ENCODE data around the gene PCDH10. TPM values are rescaled to one million over a fixed set of nuclear protein-coding genes. Genes with fewer than 3 reads are reported as not detected.

Gene PCDH10
- total RNA-seq, 1 experiment from 2014 or later: not detected

GRCh38 chr4:133178956-133179355 is 29.9 kb downstream of the PCDH10 start:
- Mint-ChIP-seq H3K27ac (ENCODE audit: low read depth, unreplicated experiment) (no peak overlapping the region), H3K4me3 (ENCODE audit: unreplicated experiment) (no peak overlapping the region), H3K36me3 (ENCODE audit: insufficient read depth, unreplicated experiment) (no peaks in the 10 kb centered on the region), H3K9me3 (ENCODE audit: unreplicated experiment) (no peaks in the 10 kb centered on the region), H3K4me1 (ENCODE audit: insufficient read depth, unreplicated experiment) (no peaks in the 10 kb centered on the region), H3K27me3 (ENCODE audit: insufficient read depth, unreplicated experiment) (peaks cover 12% of the 10 kb centered on the region)
- CTCF ChIA-PET: no interaction called here
- TF ChIP-seq CTCF (IDR thresholded peaks at IDR 0.05; ENCODE audit: unreplicated experiment): no peak
- BruUV-seq (replicated peaks): no TSS peak
- intact Hi-C loops (cut with micrococcal nuclease): no loop called here
- no peak for DNase-seq (ENCODE audit: unreplicated experiment)
- POLR2A ChIA-PET: no interaction called here

- no peak for TF ChIP-seq CTCF (IDR thresholded peaks at IDR 0.05; ENCODE audit: unreplicated experiment)
- no peak for DNase-seq (ENCODE audit: unreplicated experiment)
- Mint-ChIP-seq H3K27ac (ENCODE audit: low read depth, unreplicated experiment) (no peak overlapping the region), H3K4me3 (ENCODE audit: unreplicated experiment) (no peak overlapping the region), H3K27me3 (ENCODE audit: insufficient read depth, unreplicated experiment) (no peaks in the 10 kb centered on the region), H3K4me1 (ENCODE audit: insufficient read depth, unreplicated experiment) (no peaks in the 10 kb centered on the region), H3K36me3 (ENCODE audit: insufficient read depth, unreplicated experiment) (no peaks in the 10 kb centered on the region), H3K9me3 (ENCODE audit: unreplicated experiment) (no peaks in the 10 kb centered on the region)
- BruUV-seq (replicated peaks): no TSS peak
- CTCF ChIA-PET: interaction anchor here (0.6 kb wide), 1 partner anchor 293 kb away, joined by 3 read pairs; no protein-coding TSS in a partner anchor
- POLR2A ChIA-PET: no interaction called here
- intact Hi-C loops (cut with micrococcal nuclease): no loop called here
These were observed 37.1 kb downstream of the PCDH10 start for GRCh38 chr4:133186210-133186609.

- no peaks in the 10 kb centered on the region for H3K9me3 Mint-ChIP-seq (ENCODE audit: unreplicated experiment)
- intact Hi-C loops (cut with micrococcal nuclease): no loop called here
- H3K4me3 Mint-ChIP-seq (ENCODE audit: unreplicated experiment): no peak overlapping the region
- no peaks in the 10 kb centered on the region for H3K4me1 Mint-ChIP-seq (ENCODE audit: insufficient read depth, unreplicated experiment)
- no peak for TF ChIP-seq CTCF (IDR thresholded peaks at IDR 0.05; ENCODE audit: unreplicated experiment)
- CTCF ChIA-PET: interaction anchor here (0.6 kb wide), 1 partner anchor 292 kb away, joined by 3 read pairs; no protein-coding TSS in a partner anchor
- no peaks in the 10 kb centered on the region for H3K36me3 Mint-ChIP-seq (ENCODE audit: insufficient read depth, unreplicated experiment)
- H3K27ac Mint-ChIP-seq (ENCODE audit: low read depth, unreplicated experiment): no peak overlapping the region
- no TSS peak for BruUV-seq (replicated peaks)
- H3K27me3 Mint-ChIP-seq (ENCODE audit: insufficient read depth, unreplicated experiment): no peaks in the 10 kb centered on the region
- POLR2A ChIA-PET: no interaction called here
- DNase-seq (ENCODE audit: unreplicated experiment): no peak
These were observed 37.8 kb downstream of the PCDH10 start for GRCh38 chr4:133186845-133187244.

GRCh38 chr4:133188433-133189146 is 39.5 kb downstream of the PCDH10 start:
- CTCF ChIA-PET: interaction anchor here (0.6 kb wide), 1 partner anchor 288 kb away, joined by 3 read pairs; no protein-coding TSS in a partner anchor
- intact Hi-C loops (cut with micrococcal nuclease): no loop called here

More at GRCh38 chr4:133188433-133189146, 39.5 kb downstream of the PCDH10 start:
- H3K4me1 Mint-ChIP-seq (ENCODE audit: insufficient read depth, unreplicated experiment): no peaks in the 10 kb centered on the region
- no peaks in the 10 kb centered on the region for H3K36me3 Mint-ChIP-seq (ENCODE audit: insufficient read depth, unreplicated experiment)
- H3K27ac Mint-ChIP-seq (ENCODE audit: low read depth, unreplicated experiment): no peak overlapping the region
- POLR2A ChIA-PET: interaction anchor here (0.6 kb wide), 1 partner anchor 62 kb away, joined by 3 read pairs; no protein-coding TSS in a partner anchor
- no peak for DNase-seq (ENCODE audit: unreplicated experiment)
- no peak overlapping the region for H3K4me3 Mint-ChIP-seq (ENCODE audit: unreplicated experiment)
- H3K27me3 Mint-ChIP-seq (ENCODE audit: insufficient read depth, unreplicated experiment): no peaks in the 10 kb centered on the region
- H3K9me3 Mint-ChIP-seq (ENCODE audit: unreplicated experiment): no peaks in the 10 kb centered on the region
- no peak for TF ChIP-seq CTCF (IDR thresholded peaks at IDR 0.05; ENCODE audit: unreplicated experiment)
- no TSS peak for BruUV-seq (replicated peaks)

All from MCF 10A (cell line).